Erythroblast (primary cell): ENCODE data around the gene MFAP4.

Experiments used
- GATA1 ChIP-seq: IDR thresholded peaks from 2 replicates; pipeline ENCODE4 v1.6.1; 2011; ENCODE audit warnings: low read depth, mild to moderate bottlenecking, control low read depth, low read length, moderate library complexity
- POLR2A ChIP-seq: IDR thresholded peaks from 2 replicates; pipeline ENCODE4 v1.6.1; 2011; ENCODE audit warnings: mild to moderate bottlenecking, low read length

GRCh38 chr17:19411631-19412030 is 24.6 kb upstream of the MFAP4 start:
- no peak for TF ChIP-seq POLR2A
- TF ChIP-seq GATA1: no peak
